ENCODE results near the gene TMEM263.

DNA sequence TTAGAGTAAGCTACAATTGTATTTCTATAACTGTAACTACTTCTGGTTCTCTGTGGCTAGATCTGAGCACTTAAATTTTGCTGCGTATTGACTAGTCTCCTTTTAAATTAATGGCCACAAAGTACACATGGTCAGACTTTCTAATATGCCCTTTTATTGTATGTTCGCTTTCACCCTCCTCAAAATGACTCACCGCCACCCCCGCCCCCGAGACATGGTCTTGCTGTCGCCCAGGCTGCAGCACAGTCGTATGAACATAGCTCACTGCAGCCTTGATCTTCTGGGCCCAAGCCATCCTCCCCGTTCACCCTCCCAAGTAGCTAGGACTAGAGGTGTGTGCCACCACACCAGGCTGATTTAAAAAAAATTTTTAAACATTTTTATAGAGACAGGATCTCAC lies 19.4 kb downstream of the TMEM263 start:
- TF ChIP-seq, protein P1, sequence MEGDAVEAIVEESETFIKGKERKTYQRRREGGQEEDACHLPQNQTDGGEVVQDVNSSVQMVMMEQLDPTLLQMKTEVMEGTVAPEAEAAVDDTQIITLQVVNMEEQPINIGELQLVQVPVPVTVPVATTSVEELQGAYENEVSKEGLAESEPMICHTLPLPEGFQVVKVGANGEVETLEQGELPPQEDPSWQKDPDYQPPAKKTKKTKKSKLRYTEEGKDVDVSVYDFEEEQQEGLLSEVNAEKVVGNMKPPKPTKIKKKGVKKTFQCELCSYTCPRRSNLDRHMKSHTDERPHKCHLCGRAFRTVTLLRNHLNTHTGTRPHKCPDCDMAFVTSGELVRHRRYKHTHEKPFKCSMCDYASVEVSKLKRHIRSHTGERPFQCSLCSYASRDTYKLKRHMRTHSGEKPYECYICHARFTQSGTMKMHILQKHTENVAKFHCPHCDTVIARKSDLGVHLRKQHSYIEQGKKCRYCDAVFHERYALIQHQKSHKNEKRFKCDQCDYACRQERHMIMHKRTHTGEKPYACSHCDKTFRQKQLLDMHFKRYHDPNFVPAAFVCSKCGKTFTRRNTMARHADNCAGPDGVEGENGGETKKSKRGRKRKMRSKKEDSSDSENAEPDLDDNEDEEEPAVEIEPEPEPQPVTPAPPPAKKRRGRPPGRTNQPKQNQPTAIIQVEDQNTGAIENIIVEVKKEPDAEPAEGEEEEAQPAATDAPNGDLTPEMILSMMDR (IDR thresholded peaks at IDR 0.05; ENCODE audit: extremely low read depth in 1 of 2, insufficient read depth in 1 of 2, low read depth in 1 of 2, low read length in 2 of 2), result no peak
- TF ChIP-seq POLR2AphosphoS5 (IDR thresholded peaks at IDR 0.05; ENCODE audit: insufficient read depth, low read depth, low read length), result no peak
- TF ChIP-seq POLR2A (IDR thresholded peaks at IDR 0.05; ENCODE audit: low read depth, low read length), result no peak
- no peak for TF ChIP-seq MYC (IDR thresholded peaks at IDR 0.05; ENCODE audit: low read depth, low read length)
- TF ChIP-seq EZH2 (IDR thresholded peaks at IDR 0.05; ENCODE audit: borderline replicate concordance, low read depth, low read length, severe bottlenecking), result no peak
- TF ChIP-seq JUN (IDR thresholded peaks at IDR 0.05; ENCODE audit: borderline replicate concordance, insufficient read depth, insufficient read length, low read depth), result no peak
- no peak for TF ChIP-seq GATA2 (IDR thresholded peaks at IDR 0.05; ENCODE audit: insufficient read depth, insufficient read length, low read depth, low read length)
- no peak for TF ChIP-seq FOS (IDR thresholded peaks at IDR 0.05; ENCODE audit: borderline replicate concordance, insufficient read depth, low read length)
- TF ChIP-seq, protein P2, sequence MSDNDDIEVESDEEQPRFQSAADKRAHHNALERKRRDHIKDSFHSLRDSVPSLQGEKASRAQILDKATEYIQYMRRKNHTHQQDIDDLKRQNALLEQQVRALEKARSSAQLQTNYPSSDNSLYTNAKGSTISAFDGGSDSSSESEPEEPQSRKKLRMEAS (IDR thresholded peaks at IDR 0.05; ENCODE audit: insufficient read depth, insufficient read length), result no peak
